Central memory CD8-positive, alpha-beta T cell (primary cell): ENCODE results near the gene ZNF608.

Experiments used
- ATAC-seq: fragments of 150-1000 bp; cut with Tn5 transposase; replicated peaks from 2 replicates; pipeline ENCODE4 v1.10.0; 2022; ENCODE audit warnings: mild to moderate bottlenecking, moderate FRiP score, moderate number of reproducible peaks; ENCODE audit not compliant: poor library complexity, severe bottlenecking; ENCODE audit errors: extremely low read depth
- DNase-seq, 2 donors: peaks; one replicate each; pipeline ENCODE4 v3.0.0; 2021; ENCODE audit warnings: low spot score in 2 of 2
- H3K27ac Mint-ChIP-seq: one replicate; pipeline ENCODE4 v1.8.0; 2022; ENCODE audit warnings: low read depth, mild to moderate bottlenecking, moderate library complexity, mixed read lengths
- H3K27me3 Mint-ChIP-seq: one replicate; pipeline ENCODE4 v1.8.0; 2022; ENCODE audit warnings: mixed read lengths
- H3K36me3 Mint-ChIP-seq: one replicate; pipeline ENCODE4 v1.8.0; 2022; ENCODE audit warnings: mild to moderate bottlenecking, moderate library complexity, mixed read lengths; ENCODE audit not compliant: insufficient read depth
- H3K4me1 Mint-ChIP-seq: one replicate; pipeline ENCODE4 v1.8.0; 2022; ENCODE audit warnings: mixed read lengths
- H3K4me3 Mint-ChIP-seq: one replicate; pipeline ENCODE4 v1.8.0; 2022; ENCODE audit warnings: mild to moderate bottlenecking, moderate library complexity, mixed read lengths
- H3K9me3 Mint-ChIP-seq: one replicate; pipeline ENCODE4 v1.8.0; 2022; ENCODE audit warnings: mixed read lengths

The ZNF608 gene

GRCh38 chr5:124739634-124740025, 6.8 kb downstream of the ZNF608 start:
- no peak for DNase-seq
- Mint-ChIP-seq H3K27ac (no peak overlapping the region), H3K9me3 (peaks cover 10% of the 10 kb centered on the region), H3K4me1 (no peaks in the 10 kb centered on the region), H3K27me3 (peaks cover 10% of the 10 kb centered on the region), H3K4me3 (no peak overlapping the region), H3K36me3 (no peaks in the 10 kb centered on the region)
- no peak for ATAC-seq

GRCh38 chr5:124738681-124739633, 7.5 kb downstream of the ZNF608 start:
- Mint-ChIP-seq H3K27me3 (peaks cover 10% of the 10 kb centered on the region), H3K4me1 (no peaks in the 10 kb centered on the region), H3K9me3 (peaks cover 10% of the 10 kb centered on the region), H3K36me3 (no peaks in the 10 kb centered on the region), H3K27ac (no peak overlapping the region), H3K4me3 (no peak overlapping the region)
- DNase-seq (no peak), ATAC-seq (no peak)

DNA sequence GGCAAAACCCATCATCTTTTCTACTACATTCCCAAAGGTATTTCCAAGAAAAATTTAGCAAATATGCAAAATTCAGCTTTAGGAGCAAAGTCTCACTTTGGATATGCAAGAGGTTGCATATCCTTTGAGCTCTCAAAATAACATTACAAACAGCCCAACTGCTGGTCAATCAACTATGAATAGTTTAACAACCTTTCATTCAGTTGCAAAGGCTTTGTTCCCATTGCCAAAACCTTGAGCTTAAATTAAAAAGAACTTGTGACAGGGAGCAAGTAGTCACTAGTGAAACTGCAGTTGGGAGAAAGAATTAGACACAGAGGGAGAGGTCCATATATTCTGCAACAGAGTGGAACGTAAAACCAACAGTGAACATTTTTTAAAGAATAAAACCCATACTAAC, 8.8 kb downstream of the ZNF608 start:
- H3K36me3 Mint-ChIP-seq: no peaks in the 10 kb centered on the region
- peaks cover 10% of the 10 kb centered on the region for H3K27me3 Mint-ChIP-seq
- no peak for ATAC-seq

GRCh38 chr5:124736805-124737188, 9.6 kb downstream of the ZNF608 start:
- H3K36me3 Mint-ChIP-seq: no peaks in the 10 kb centered on the region
- H3K4me1 Mint-ChIP-seq: no peaks in the 10 kb centered on the region
- DNase-seq: no peak
- ATAC-seq: no peak
- peaks cover 10% of the 10 kb centered on the region for H3K9me3 Mint-ChIP-seq
- H3K27ac Mint-ChIP-seq: no peak overlapping the region
- no peak overlapping the region for H3K4me3 Mint-ChIP-seq
- H3K27me3 Mint-ChIP-seq: peaks cover 10% of the 10 kb centered on the region

More for the DNA sequence above, 8.8 kb downstream of the ZNF608 start:
- H3K4me3 Mint-ChIP-seq: no peak overlapping the region
- H3K9me3 Mint-ChIP-seq: peaks cover 10% of the 10 kb centered on the region
- H3K4me1 Mint-ChIP-seq: no peaks in the 10 kb centered on the region
- no peak for DNase-seq
- H3K27ac Mint-ChIP-seq: no peak overlapping the region

- H3K27ac Mint-ChIP-seq: no peak overlapping the region
- H3K4me3 Mint-ChIP-seq: no peak overlapping the region
- DNase-seq: no peak
- no peaks in the 10 kb centered on the region for H3K36me3 Mint-ChIP-seq
- peaks cover 10% of the 10 kb centered on the region for H3K27me3 Mint-ChIP-seq
- ATAC-seq: no peak
- peaks cover 10% of the 10 kb centered on the region for H3K9me3 Mint-ChIP-seq
- no peaks in the 10 kb centered on the region for H3K4me1 Mint-ChIP-seq
Measured at GRCh38 chr5:124736082-124736804, 10.2 kb downstream of the ZNF608 start.

GRCh38 chr5:124735169-124735858, 11.1 kb downstream of the ZNF608 start:
- Mint-ChIP-seq H3K27ac (no peak overlapping the region), H3K4me3 (no peak overlapping the region), H3K9me3 (peaks cover 10% of the 10 kb centered on the region), H3K27me3 (peaks cover 10% of the 10 kb centered on the region), H3K36me3 (no peaks in the 10 kb centered on the region), H3K4me1 (no peaks in the 10 kb centered on the region)
- DNase-seq (no peak), ATAC-seq (no peak)

GRCh38 chr5:124734574-124735168, 11.8 kb downstream of the ZNF608 start:
- Mint-ChIP-seq H3K27me3 (peaks cover 10% of the 10 kb centered on the region), H3K4me3 (no peak overlapping the region), H3K4me1 (no peaks in the 10 kb centered on the region), H3K27ac (no peak overlapping the region), H3K9me3 (peaks cover 10% of the 10 kb centered on the region), H3K36me3 (no peaks in the 10 kb centered on the region)
- DNase-seq: no peak
- ATAC-seq: no peak

DNA sequence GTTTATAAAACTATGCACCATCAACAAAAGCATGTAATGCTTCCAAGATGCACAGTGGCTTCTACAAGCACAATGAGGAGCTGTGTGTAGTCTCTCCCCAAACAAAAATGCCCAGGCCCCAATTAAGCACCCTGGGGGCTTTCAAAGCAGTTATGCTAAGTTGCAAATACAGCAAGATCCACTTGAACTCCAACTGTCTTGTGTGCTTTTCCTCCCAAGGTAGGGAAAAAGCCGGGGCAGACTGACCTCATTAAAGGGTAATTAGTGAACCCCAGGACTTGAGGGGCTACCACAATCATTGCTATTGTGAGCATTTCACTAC, 13.1 kb downstream of the ZNF608 start:
- DNase-seq (no peak), ATAC-seq (no peak)
- peaks cover 10% of the 10 kb centered on the region for H3K27me3 Mint-ChIP-seq
- no peaks in the 10 kb centered on the region for H3K36me3 Mint-ChIP-seq
- no peak overlapping the region for H3K4me3 Mint-ChIP-seq
- H3K27ac Mint-ChIP-seq: no peak overlapping the region
- H3K4me1 Mint-ChIP-seq: no peaks in the 10 kb centered on the region
- H3K9me3 Mint-ChIP-seq: peaks cover 10% of the 10 kb centered on the region

GRCh38 chr5:124732428-124733328, 13.8 kb downstream of the ZNF608 start:
- H3K27ac Mint-ChIP-seq: no peak overlapping the region
- no peaks in the 10 kb centered on the region for H3K4me1 Mint-ChIP-seq
- ATAC-seq (no peak), DNase-seq (no peak)
- H3K36me3 Mint-ChIP-seq: no peaks in the 10 kb centered on the region
- peaks cover 10% of the 10 kb centered on the region for H3K27me3 Mint-ChIP-seq
- H3K4me3 Mint-ChIP-seq: no peak overlapping the region
- H3K9me3 Mint-ChIP-seq: peaks cover 10% of the 10 kb centered on the region

DNA sequence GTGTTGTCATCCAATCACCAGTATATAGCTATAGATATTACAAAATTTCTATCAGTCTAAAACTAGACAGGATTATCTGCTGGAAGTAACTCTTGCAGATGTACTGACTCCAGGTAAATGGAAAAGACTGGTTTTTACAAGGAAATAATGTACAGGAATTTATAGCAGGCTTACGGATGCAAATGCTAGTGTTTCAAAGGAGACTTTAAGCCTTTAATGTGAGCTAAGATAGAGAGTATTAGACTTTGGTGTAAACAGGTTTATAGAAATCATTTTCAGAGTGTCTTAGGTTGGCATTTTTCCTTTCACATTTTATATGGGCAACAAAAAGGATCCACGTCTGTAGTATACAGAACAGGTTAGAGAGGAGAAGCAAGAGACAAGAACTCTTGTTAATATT, 16.1 kb downstream of the ZNF608 start:
- Mint-ChIP-seq H3K36me3 (no peaks in the 10 kb centered on the region), H3K4me1 (no peaks in the 10 kb centered on the region), H3K27me3 (peaks cover 6% of the 10 kb centered on the region), H3K27ac (no peak overlapping the region), H3K4me3 (no peak overlapping the region), H3K9me3 (peaks cover 17% of the 10 kb centered on the region)
- DNase-seq (no peak), ATAC-seq (no peak)

DNA sequence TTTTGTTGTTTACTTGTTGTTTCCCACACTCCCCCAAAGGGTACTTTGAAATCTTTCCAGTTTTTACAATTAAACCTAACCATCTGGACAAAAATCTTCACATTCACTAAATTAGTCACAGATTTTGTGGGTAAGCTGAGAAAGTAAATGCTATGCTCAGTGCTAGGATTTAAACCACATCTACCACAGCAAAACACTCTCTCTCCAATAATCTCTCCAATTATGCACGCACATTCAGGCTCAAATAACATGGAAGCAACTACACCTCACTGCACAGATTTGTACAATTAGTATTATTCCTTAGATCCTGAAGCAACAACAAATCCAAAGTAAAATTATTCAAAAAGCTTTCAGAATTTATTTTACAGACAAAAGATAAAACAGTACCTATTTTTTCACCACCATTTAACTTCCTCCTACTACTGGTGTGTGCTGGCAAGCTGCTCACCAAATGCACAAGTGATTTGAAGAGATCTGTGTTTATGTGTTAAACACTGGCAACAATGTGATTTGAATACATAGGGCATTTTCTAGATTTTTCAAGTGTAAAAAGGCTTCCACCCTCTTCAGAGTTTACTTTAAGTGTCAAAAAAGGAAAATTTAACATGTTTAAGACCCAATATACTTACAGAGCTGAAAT, 16.6 kb downstream of the ZNF608 start:
- Mint-ChIP-seq H3K4me3 (no peak overlapping the region), H3K36me3 (no peaks in the 10 kb centered on the region), H3K27me3 (peaks cover under 1% of the 10 kb centered on the region), H3K27ac (no peak overlapping the region), H3K4me1 (no peaks in the 10 kb centered on the region), H3K9me3 (peaks cover 14% of the 10 kb centered on the region)
- no peak for DNase-seq
- ATAC-seq: no peak
